NCI-H82 (cell line): ENCODE results near the gene RALGPS1.
A peak's percentile ranks its signal among the peaks of the same experiment; 100 is the strongest.

Experiments used
- DNase-seq: peaks from one replicate; lab custom pipeline; 2025; lab: John Stamatoyannopoulos, UW

The RALGPS1 gene

DNA sequence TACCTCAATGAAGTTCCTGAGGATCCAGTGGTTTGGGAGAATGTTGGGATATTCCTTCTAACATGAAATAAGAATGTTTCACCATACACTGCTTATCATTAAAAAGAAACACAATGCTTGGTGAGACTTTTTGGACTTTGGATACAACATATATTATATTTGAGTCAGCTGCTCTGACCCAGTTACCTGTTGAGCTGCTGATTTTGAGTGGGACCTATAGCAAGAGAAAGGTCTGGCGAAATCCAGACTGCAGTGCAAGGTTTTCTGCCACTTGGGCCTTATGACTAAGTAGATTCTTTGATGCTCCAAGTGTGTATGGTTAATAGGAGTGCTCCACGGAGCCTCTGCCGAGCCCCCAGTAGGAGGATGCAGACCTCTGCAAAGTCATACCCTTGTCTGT is 10.0 kb upstream of the RALGPS1 start:
- DNase-seq = no peak

- DNase-seq = no peak
These were observed 8.5 kb upstream of the RALGPS1 start for GRCh38 chr9:126906091-126906490.

- DNase-seq = no peak
These were observed 7.5 kb upstream of the RALGPS1 start for GRCh38 chr9:126907058-126907457.

GRCh38 chr9:126915281-126915816 is 767 bp downstream of the RALGPS1 start:
- DNase-seq = peak; percentile 50

DNA sequence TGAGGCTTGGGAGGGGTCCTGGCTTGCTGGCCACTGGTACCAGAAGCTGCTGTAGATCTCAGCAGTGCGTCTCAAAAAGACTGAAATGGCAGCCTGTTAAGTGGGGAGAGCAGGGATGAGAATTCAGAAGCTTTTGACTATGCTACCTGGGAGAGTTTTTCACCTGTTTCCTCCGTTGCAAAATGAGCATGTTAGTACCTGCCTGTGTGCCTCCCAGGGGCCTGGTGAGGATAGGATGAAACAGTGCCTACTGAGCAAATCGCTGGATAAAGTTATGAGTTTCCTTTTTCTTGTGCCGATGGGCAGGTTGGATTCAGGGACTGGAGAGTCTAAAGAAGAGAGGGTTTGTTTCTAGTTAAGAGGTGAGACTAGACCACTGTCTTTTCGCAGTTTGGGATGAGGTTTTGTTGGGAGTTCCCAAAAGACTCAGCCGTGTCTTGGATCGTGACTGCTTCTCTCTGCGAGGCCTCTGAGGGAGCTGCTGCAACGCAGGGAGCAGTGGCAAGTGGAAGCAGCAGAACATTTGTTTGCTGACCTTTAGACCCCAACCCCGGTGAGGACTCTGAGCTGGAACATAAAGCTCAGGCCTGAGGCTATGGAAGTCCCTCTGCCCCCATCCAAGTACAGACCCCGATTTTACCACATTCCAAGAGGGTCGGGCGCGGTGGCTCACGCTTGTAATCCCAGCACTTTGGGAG is 1.4 kb downstream of the RALGPS1 start:
- DNase-seq = no peak

DNA sequence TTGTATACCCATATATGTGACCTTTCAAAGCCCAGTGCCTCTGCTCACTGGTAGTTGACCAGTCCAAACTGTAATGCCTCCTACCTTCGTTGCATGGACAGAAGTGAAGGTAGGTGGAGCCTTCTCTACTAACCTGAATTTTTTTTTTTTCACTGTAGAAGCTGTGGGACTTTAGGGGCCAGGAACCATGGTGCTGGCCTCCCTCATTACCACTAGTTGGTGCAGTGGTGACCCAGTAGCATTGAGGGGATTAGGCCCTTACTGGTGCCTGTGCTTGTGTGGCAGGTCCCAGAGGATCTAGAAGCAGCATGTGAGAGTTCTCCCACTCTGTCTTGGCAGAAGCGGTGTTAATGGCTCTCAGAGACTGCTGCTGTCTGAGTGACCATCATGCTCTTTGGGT is 2.3 kb downstream of the RALGPS1 start:
- peak; percentile 75 for DNase-seq

GRCh38 chr9:126919193-126919592 is 4.6 kb downstream of the RALGPS1 start:
- DNase-seq = no peak

GRCh38 chr9:126925876-126926275 is 11.3 kb downstream of the RALGPS1 start:
- DNase-seq = no peak

GRCh38 chr9:126926364-126926763 is 11.8 kb downstream of the RALGPS1 start:
- no peak for DNase-seq

DNA sequence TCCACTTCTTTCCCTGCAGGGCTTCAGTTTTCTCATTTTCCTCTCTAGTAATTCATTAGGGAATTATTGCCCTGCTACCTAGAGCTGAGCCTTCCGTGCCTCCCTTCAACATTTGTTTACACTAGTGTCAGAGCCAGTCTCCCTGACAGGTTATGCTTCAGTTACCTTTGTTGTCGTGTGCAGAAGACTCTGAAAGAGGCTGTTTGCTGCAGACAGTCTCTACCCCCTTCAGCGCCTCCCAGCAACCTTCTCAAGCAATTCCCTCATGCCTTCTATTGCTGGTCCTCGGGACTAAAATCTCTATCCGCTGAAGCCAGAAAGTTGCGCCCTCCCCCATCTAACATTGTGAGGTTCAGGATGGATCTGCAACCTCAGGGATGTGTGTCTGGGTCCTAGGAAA is 12.8 kb downstream of the RALGPS1 start:
- DNase-seq = no peak

DNA sequence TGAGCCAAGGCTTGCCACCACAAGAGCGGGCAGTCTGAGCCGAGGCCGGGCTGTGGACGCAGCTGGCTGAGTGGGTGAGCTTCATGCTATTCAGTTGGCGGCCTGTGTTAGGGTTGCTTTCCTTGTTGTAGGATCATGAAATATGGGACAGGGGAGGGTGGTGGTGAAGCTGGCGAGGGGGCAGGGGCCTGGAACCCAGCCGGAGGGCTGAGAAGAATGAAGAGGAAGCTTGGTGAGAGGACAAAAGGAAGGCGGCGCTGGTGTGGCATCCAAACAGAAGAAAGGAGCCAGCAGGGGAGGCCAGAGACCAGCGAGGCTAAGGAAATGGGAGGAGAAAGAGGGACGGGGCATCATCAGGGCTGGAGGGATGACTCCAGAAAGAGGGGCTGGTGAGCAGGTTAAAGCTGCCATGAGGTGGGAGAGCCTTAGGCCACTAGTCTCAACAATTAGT is 18.3 kb downstream of the RALGPS1 start:
- no peak for DNase-seq

DNA sequence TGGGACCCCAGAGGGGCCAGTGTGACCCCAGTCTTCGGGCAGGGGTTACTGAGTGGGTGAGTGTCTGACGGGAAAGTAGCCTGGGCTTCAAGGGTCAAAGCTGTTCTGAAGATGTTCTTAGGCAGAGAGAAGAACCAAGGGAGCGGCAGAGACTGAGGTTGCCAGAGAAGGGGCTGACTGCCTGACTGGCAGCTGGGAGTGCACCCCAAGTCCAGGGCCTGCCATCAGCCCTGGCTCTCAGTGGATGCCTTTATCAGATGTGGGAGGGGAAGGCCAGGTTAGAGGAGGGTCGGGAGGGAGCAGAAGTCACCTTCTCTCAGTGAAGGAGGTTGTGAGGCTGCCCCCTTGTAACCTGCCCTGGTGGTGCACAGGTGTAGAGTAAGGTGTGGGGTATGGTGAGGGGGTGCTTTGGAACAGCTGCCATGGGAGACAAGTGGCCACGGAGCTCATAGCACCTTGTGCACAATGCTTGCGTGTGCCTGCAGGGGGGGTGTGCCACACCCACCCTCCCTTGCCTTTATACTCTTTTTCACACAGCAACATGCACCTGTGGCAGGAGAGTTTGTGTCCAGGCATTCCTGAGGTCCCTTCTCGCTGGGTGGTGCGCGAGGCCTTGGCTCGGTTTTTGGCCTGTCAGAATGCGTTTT is 18.9 kb downstream of the RALGPS1 start:
- no peak for DNase-seq

- DNase-seq = no peak
These were observed 19.9 kb downstream of the RALGPS1 start for GRCh38 chr9:126934441-126934840.

- DNase-seq = no peak
These were observed 21.0 kb downstream of the RALGPS1 start for GRCh38 chr9:126935630-126936029.

DNA sequence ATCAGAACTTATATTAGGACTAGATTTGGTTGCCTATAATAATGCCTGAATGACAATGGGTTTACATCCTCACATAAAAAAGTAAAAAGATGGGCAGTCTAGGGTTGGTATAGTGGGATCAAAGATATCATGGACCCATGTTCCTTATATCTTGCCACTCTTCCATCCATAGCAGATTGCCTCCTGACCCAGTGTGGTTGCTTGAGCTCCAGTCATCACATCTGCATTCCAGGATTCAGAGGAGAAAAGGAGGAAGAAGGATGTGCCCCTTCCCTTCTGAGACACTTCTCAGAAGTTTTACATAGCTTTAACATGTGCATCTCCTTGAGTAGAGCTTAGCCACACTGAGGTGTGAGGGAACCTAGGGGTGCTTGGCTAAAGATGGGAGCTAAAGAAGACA is 22.9 kb downstream of the RALGPS1 start:
- no peak for DNase-seq

DNA sequence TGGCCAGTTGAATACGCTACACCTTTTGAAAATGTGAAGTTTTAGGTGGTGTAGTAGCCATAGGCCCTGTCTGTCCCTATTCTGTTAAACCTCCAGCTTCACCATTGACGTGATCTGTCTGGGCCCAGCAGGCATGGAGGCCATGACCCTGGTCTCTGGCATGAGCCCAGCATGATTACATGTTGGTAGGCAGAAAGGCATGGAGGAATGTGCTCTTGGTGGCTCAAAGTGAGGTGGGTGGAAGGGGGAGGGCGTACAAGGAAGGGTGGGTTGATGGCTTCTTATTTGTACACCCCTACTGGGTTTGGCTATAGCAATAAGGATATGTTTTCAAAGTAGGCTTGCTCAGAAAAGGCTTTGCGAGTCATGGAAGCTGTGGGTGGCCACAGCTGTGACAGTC is 23.7 kb downstream of the RALGPS1 start:
- no peak for DNase-seq

GRCh38 chr9:126939821-126940221 is 25.2 kb downstream of the RALGPS1 start:
- DNase-seq = no peak

GRCh38 chr9:126942399-126942798 is 27.8 kb downstream of the RALGPS1 start:
- no peak for DNase-seq

DNA sequence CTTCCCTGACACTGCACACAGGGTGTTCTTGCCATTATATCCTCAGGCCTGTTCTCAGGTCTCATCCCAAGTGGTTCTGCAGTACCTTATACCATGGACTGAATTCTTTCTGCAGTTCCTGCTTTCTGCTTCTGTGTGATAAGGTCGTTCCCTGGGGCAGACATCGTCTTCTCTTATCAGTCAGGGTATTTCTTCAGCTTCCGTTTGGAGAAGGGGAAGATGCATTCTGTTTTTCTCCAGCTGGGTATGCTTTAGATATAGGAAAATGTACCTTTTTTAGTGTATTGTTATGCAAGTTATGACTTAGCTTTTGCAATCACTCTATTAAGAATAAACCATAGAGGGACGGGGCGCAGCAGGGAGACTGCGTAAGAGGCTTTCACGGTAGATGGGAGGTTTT is 31.1 kb downstream of the RALGPS1 start:
- DNase-seq = no peak

GRCh38 chr9:126947529-126947928 is 32.9 kb downstream of the RALGPS1 start:
- peak; percentile 30 for DNase-seq

DNA sequence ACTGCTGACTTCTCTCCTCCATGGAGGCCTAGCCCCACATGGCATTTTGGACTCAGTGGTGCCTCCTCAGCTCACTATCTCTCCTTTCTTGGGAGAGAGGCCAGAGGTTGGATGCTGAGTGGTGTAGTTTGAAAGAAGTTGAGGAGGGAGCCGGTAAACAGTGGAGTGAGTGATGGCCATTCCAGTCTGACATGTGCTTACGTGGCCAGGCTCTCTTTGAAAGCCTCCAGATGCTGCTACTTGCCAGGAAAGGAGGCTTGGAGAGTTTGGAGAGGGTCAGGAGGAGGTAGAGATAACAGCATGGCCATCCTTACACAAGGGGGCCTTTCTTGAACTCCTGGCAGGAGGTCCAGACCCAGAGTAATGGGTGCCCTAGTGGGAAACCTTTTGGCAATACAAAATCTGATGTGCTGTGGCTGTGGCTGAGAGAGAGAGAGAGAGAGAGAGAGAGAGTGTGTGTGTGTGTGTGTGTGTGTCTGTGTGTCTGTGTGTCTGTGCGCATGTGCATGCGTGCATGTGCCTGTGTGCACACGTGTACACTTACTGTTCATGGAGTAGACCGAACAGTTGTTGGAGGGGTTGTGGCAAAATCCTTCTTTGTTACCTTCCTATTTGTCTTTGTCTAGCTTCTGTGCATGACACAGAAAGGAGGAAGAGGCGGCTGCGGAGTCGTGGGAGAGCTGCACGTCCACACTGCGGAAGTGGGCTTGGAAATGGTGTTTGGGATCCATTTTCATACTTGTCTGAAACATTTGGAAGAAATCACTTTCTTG is 37.8 kb downstream of the RALGPS1 start:
- DNase-seq = no peak

DNA sequence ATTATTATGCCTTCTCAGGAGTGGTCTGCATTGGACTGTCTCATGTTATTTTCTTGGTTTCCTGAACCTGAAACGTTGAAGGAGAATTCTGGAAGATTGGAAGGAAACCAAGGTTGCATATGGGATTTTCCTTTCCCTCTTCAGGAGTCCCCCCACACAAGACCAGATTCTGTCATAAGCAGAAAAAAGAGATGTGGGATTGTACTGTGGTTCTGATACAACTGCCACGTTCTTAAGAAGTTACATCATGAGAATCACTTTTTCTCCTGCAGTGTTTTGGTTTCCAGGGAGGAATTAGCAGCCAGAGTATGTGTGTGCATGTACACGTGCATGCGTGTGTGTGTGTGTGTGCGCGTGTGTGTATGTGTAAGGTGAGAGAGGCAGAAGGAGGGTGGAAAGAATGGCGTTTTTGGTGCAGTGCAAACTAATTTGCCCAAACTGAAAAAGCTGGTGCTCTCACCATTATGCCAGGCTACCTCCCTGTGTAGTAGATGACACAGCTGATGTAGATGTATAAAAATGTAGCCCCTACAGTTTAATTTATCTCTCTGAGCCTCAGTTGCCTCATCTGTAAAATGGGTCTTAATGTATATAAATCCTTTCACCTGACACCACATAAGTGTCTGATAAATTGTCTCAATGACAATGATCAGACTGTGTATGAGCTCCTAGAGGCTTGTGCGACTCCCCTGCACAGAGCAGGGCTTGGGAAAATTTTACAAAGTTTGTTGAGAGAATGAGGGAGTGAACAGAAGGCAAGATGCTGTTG is 38.6 kb downstream of the RALGPS1 start:
- no peak for DNase-seq
